Stimulated activated CD8-positive, alpha-beta memory T cell treated with anti-CD3 and anti-CD28 coated beads, Interleukin-12 subunit alpha, Interleukin-12 subunit beta, amount 100 ng/mL, for 4 hours (primary cell): Measurements from ENCODE around the gene RBM11.
"Not testable (repeated sequence)": the region's sequence is repeated elsewhere in the genome, so short reads cannot be mapped to it uniquely, and the experiment has no call there.

Experiments
- DNase-seq: peaks from one replicate; pipeline ENCODE4 v3.0.0-alpha.2; 2020; ENCODE audit warnings: low read depth

The RBM11 gene

DNA sequence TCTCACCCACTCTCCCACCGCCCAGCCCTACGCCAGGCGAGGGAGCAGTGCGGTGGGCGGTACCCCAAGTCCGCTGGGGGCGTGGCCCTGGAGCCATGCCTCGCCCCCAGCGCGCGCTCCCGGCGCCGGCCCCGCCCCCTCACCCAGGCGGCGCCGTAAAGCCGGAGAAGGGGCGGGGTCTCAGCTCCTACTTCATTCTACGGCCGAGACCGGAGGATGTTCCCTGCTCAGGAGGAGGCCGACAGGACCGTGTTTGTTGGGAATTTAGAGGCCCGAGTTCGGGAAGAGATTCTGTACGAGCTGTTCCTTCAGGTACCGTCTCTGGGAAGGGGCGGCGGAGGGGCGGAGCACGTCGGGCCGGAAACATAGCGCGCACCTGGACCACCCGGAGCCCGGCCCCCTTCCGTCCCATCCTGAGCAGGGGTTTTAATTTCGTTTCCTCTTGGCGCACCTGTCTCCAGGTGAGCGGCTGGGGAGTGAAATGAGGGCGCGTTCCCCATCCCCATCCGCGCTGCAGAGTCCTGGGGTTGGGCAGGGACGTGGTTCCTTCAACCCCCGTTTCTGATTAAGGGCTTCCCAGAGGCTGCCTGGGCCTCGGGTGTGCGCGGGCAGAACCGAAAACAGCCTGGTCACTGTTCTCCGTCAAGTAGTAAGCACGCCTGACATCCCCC, at the start of gene RBM11:
Gene RBM11 (plus strand): TSS at position 187 of the 671 bp plus-strand sequence. CDS start 30 bp downstream, at position 217.
- peak; percentile 66 for DNase-seq

DNA sequence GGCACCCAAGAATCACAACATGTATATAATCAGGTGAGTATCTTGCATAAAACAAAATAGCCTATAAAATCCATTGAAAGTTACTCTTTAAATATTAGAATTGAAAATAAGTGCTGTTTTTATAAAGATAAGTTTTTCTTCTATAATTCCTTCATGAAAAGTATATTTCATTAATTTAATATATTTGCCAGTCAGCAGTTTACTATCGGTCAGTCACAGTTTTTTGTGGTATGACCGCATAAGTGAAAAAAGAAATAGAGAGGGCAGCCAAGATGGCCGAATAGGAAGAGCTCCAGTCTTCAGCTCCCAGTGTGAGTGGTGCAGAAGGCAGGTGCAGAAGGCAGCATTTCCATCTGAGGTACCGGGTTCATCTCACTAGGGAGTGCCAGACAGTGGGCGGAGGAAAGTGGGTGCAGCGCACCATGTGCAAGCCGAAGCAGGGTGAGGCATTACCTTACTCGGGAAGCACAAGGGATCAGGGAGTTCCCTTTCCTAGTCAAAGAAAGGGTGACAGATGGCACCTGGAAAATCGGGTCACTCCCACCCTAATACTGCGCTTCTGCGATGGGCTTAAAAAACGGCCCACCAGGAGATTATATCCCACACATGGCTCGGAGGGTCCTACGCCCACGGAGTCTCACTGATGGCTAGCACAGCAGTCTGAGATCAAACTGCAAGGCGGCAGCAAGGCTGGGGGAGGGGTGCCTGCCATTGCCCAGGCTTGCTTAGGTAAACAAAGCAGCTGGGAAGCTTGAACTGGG, 49.3 kb upstream of the RBM11 start:
- not testable (repeated sequence) for DNase-seq

DNA sequence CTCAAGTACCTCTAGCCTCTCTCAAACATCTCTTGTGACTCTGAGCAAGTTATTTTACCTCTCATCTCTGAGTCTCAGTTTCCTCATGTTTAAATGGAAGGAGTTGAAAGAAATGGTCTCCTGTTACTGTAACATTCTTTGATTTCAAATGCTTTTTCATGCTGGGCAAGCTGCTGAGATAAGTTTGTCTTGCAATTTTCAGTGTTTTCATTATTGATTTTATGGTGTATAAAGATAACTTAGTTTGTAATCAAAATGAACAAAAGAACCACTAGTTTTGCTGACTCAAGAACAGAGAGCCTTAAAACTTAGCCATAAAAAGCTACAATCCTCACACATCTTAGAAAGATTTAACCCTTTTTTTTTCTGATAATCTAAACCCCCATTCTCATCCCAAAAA, 9.7 kb upstream of the RBM11 start:
- no peak for DNase-seq

DNA sequence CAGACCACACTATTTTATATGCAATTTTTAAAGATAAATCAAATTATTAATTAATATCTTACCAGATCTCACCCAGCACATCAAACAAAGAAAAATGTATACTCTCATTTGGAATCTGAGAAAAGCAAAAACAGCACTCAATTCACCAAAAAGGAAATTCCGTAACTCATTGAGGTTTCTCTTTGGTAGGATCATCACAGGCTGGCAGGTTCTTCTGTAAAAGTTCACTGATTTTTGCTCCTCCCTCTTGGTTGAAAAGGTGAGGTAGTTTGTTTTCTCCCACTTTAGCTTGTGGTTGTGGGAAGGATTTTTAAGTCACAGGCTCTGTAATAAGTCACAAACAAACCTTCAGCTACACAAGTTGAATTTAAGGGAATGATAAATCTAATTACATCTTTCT, 5.2 kb upstream of the RBM11 start, which contains the start of gene LIPI:
Gene LIPI (minus strand): TSS at position 218 of the 400 bp plus-strand sequence. CDS start 110 bp downstream, at position 108.
- no peak for DNase-seq

GRCh38 chr21:14213164-14213563, 2.8 kb upstream of the RBM11 start:
- no peak for DNase-seq

- DNase-seq, result no peak
Measured at GRCh38 chr21:14223365-14223764, 7.4 kb downstream of the RBM11 start.

DNA sequence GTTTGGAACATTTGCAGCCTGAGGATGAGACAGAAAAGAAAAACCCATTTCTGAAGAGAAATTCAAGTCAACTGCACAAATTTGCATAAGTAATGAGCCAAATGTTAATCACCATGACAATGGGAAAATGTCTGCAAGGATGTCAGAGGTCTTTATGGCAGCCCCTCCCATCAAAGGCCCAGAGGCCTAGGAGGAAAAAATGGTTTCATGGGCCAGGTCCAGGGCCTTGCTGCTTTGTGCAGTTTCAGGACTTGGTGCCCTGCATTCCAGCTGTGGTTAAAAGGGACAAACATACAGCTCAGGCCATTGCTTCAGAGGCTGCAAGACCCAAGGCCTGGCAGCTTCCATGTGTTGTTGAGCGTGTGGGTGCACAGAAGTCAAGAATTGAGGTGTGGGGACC, 13.4 kb downstream of the RBM11 start:
- no peak for DNase-seq

DNA sequence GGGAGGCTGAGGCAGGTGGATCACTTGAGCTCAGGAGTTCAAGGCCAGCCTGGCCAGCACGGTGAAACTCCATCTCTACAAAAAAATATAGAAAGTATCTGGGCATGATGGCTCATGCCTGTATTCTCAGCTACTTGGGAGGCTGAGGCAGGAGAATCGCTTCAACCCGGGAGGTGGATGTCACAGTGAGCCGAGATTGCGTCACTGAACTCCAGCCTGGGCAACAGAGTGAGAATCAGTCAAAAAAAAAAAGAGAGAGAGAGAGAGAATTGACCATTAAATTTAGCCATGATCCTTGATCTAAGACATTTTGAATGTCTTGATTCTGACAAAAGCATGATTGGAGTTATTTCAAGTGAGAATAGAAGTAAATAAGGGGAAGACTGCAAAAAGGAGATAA, 19.1 kb downstream of the RBM11 start:
- no peak for DNase-seq

DNA sequence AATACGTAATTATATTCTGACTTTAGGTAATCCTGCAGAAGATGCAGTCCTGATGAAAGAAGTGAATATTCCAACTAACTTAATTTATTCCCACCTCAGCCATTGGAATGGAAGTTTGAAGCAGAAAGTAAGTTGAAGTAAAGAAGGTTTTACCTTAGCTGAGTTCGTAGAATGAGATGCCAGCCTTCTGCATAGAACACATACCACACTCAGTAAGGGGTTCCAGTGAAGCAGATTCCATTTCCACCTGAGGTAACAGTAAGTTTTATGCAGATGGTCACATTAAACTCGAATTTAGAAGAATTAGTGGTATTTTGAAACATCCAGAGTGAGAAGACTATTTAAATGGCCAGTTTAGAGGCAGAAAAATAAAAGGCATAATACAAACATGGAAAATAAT, 20.2 kb downstream of the RBM11 start:
- DNase-seq, result no peak

DNA sequence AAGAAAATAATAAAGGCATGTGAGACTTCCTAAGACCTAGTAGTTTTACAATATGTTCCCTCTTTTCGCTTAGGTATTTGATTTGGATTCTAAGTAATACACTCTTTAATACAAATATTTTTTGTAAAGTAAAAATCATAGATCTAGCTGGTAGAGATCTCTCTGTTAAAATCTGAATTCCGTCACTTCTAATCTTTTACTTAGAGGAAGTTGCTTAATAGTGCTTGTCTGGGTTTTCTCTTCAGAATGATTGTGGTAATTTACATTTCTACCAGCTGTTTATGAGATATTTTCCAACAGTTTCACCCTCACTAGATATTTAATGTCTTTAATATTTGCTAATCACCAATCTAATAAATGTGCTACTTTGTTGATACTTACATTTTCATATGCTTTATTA, 23.3 kb downstream of the RBM11 start:
- no peak for DNase-seq

DNA sequence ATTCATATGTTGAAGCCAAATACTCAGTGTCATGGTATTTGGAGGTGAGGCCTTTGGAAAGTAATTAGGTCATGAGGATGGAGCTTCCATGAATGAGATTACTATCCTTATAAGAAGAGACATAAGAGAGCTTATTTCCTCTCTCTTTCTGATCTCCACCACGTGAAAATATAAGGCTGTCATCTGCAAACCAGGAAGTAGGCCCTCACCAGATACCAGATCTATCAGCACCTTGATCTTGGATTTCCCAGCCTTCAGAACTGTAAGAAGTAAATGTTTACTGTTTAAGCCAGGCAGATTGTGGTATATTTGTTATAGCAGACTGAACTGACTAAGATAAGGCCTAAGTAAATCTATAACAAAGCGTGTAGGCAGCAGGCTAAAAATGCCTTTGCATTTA, 25.3 kb downstream of the RBM11 start:
- DNase-seq, result no peak

DNA sequence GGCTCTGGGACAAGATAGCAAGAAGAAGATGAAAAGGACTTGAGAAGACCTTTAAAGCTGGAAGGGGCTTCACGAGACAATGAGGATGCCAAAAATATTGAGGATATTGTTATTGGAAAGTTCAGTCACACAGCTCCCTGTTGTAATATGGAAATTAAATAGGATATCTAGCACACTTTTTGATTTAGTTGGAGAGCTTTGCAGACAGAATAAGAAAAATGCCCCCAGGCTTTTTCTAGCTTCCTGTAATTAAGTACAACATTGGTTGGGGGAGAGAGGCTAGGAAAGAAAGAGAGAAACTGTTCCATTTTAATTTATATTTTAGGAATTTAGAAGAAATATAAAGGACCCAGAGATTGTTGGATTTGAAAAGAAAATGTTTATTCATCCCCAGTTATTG, 27.5 kb downstream of the RBM11 start:
- DNase-seq, result no peak

DNA sequence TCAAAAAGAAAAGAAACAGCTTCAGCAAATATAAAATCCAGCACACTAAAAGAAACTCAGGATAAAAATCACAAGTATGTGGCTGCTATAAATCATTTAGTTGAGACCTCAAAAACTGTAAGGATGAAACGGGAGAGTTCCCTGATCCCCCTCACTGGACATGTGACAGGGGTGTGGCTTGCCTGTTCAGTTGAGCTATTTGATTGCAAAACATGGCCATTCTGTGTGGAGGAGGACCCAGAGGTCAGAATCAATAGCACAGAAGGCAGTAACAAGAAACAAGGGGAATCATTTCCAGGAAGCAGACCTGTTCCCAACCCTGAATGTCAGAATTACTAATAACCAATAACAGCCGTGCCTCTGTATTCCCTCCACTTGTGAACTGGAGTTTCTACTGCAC, 27.9 kb downstream of the RBM11 start:
- DNase-seq, result no peak

DNA sequence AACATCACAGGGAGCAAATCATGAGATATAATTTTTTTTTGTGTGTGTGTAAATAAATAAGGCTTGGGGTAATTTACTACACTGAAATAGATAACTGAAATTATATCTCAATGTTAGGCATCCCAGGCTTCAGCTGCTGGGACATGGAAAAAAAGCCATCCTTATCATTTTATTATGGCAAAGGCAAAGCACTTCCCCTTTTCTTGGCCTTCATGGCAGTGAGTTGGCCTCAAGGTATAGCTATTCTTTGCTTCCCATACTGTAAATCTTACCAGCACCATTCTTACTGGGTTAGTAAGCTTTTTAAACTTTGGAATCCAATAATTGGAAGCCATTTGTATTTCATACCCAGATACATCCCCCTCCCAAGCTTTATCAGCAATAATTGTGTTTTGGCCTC, 29.0 kb downstream of the RBM11 start:
- no peak for DNase-seq

GRCh38 chr21:14245711-14246110, 29.8 kb downstream of the RBM11 start:
- no peak for DNase-seq

DNA sequence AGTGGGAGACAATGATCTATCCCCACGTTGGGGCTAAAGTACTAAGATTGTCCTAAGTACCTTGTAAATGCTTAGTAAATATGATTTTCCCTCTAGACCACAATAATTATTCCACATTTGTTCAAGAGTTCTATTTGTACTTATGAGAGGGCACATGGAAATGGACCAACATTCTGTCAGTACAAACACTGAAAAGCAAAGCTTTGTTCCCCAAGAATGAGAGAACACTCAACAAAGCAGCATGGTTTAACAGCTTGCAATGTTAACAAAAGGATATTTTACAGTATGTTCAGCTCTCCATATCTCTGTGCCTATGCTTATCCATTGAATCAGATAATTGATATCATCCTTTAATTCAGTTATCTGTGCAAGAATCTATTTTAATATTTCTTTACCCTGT, 35.4 kb downstream of the RBM11 start:
- no peak for DNase-seq

DNA sequence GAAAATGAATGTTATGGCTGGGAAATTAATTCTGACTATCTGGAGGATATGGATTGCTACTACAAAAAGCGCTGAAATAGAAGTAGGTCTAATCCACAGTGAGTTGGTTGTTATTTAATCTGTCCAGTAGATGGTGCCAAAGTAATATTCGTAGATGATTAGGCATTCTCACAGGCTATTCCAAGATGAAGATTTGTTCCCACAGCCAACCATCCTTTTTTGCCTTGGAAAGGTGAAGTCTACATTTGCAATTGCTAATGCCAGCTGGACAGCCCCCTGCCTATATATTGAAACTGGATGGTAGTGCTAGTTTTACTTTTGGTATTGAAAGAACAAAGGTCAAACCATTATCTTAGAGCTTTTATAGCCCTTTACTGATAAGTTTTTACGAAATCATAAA, 43.8 kb downstream of the RBM11 start:
- DNase-seq, result no peak

GRCh38 chr21:14260174-14260764, 44.3 kb downstream of the RBM11 start:
- no peak for DNase-seq

- no peak for DNase-seq
Measured at GRCh38 chr21:14262039-14262438, 46.1 kb downstream of the RBM11 start.

DNA sequence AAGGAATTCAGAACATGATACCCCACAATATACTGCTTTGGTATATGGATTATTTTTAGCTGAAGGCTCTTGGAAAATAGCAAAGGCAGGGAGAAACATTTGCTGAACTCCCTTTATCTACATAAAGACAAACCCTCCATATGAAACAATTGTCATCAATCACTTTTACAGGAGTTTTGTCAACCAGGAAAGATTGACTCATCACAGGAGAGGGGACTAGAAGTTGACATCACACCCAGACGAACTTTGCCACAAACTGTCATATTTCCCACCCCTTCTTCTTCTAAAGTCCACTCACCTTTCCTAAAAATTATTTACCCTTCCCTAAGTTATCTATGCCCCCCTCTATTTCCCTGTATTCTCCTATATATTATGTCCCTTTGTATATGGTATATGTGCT, 47.9 kb downstream of the RBM11 start:
- DNase-seq, result no peak

GRCh38 chr21:14265023-14265422, 49.1 kb downstream of the RBM11 start:
- no peak for DNase-seq

DNA sequence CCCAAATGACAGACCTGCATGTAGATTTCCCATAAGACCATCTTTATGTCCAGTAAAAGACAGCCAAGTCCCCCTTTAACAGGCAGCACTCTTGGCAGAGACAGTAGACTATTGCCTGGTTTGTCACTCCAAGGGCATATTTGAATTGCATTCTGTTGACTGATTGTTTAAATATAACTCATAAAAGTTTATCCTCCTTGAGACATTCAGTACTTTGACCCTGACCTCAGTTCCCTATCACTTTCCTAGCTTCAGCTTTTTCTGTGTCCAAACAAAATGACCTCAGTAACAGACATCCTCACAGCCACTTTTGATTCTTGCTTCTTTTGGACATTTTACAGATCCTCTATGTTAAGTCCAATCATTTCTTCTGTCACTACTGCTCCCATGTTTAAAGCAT, 51.1 kb downstream of the RBM11 start:
- no peak for DNase-seq

DNA sequence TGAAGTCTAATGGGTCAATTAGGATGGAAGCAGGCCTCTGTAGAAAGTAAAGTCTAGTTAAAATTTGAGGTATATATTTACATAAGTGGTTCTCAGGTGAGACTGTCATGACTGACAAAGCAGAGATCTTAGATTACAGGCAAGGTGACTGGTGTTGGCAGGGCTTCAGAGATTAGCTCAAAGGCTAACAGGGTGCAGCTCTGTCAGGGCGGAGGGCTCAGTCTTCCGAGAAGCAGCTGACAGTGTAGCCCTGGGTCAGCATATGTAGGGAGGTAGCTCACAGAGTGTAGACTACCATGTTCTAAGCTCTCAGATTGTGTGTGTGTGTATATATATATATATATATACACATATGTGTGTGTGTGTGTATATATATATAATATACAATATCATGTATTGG, 54.7 kb downstream of the RBM11 start:
- DNase-seq, result no peak
